Esophagus muscularis mucosa (tissue), 3 donors: Measurements from ENCODE around the gene UNC45B.

ENCODE experiments used
- POLR2AphosphoS5 ChIP-seq, 2 donors: sonication (generic); formaldehyde crosslinking; IDR thresholded peaks; one replicate each; pipeline ENCODE4 v1.6.1; 2017; ENCODE audit warnings: antibody characterized with exemption in 2 of 2
- TF ChIP-seq, protein P1 (sequence below), 3 experiments: fragments of 200-600 bp in 2 of 3; fragments of 450-650 bp in 1 of 3; sonication (generic) in 2 of 3; IDR thresholded peaks; one replicate each; pipeline ENCODE4 v1.5.1; 2017 to 2019; ENCODE audit warnings: antibody characterized with exemption in 3 of 3, mild to moderate bottlenecking in 2 of 3, moderate library complexity in 1 of 3

GRCh38 chr17:35167666-35168065 lies 20.0 kb downstream of the UNC45B start:
- TF ChIP-seq, protein P1, sequence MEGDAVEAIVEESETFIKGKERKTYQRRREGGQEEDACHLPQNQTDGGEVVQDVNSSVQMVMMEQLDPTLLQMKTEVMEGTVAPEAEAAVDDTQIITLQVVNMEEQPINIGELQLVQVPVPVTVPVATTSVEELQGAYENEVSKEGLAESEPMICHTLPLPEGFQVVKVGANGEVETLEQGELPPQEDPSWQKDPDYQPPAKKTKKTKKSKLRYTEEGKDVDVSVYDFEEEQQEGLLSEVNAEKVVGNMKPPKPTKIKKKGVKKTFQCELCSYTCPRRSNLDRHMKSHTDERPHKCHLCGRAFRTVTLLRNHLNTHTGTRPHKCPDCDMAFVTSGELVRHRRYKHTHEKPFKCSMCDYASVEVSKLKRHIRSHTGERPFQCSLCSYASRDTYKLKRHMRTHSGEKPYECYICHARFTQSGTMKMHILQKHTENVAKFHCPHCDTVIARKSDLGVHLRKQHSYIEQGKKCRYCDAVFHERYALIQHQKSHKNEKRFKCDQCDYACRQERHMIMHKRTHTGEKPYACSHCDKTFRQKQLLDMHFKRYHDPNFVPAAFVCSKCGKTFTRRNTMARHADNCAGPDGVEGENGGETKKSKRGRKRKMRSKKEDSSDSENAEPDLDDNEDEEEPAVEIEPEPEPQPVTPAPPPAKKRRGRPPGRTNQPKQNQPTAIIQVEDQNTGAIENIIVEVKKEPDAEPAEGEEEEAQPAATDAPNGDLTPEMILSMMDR (IDR thresholded peaks at IDR 0.05) = no peak
- TF ChIP-seq POLR2AphosphoS5 (IDR thresholded peaks at IDR 0.05) = no peak
